GM18507 (cell line): ENCODE data around the gene GPRC5C.
A peak's percentile ranks its signal among the peaks of the same experiment; 100 is the strongest.

Source experiments
- DNase-seq: peaks from one replicate; pipeline ENCODE4 v3.0.0; 2011; ENCODE audit warnings: low read depth; ENCODE audit not compliant: insufficient read length; ENCODE audit errors: extremely low spot score
- FAIRE-seq: peaks from 2 replicates; lab custom pipeline; 2011; peaks lifted over from hg19 to GRCh38; lab: Jason Lieb, UNC

Gene GPRC5C

GRCh38 chr17:74430385-74430705 lies 1.5 kb upstream of the GPRC5C start:
- FAIRE-seq (no peak), DNase-seq (no peak)

DNA sequence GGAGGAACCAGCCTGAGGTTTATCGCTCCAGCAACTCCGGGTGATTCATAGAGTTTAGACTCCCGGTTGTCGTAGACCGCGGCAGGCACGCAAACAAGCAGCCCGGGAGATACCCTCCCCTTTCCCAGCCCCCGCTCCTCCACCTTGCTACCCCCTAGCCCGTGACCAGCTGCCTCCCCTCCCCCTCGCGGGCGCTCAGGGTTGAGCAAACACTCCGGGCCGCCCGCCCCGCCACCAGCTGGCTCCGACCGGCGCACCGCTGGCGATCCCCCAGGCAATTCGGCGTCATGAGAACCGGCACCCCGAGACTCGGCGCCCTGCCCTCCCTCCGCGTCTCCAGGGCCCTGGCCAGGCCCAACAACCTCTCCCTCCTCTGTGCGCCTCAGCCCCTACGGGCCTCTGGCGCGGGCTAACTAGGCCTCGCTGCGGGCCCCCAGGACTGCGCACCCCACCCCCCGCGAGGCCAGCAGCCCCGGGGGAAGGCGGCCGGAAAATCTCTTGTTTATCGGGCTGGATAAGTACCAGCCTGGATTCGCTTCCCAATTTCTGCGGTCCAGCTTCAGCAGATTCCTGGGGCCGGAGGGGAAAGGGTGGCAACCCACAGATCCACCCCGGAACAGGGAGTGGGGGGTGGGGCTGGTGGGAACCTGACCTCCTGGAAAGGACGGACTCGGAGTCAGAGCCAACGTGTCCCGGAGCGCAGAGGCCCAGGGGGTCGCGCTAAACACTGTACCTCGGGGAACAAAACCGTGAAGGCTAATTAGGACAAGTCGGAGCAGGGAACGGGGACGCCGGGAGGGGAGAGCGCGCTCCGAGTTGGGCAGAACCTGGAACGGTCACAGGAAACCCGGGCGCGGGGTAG lies 951 bp upstream of the GPRC5C start:
- FAIRE-seq (peak; percentile 59), DNase-seq (no peak)

DNA sequence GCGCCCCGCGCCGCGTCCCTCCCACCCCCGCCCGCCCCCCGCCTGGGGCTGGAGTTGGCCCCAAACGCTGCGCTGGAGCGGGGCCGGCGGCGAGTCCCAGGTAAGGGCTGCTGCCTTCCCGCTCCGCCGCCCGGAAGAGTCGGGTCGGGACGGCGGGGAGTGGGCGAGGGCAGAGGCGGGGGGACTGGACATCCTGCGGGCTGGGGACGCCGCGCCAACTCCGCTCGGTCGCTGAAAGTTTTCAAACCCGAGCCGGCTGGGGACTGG lies 469 bp downstream of the GPRC5C start:
- DNase-seq (no peak), FAIRE-seq (no peak)

DNA sequence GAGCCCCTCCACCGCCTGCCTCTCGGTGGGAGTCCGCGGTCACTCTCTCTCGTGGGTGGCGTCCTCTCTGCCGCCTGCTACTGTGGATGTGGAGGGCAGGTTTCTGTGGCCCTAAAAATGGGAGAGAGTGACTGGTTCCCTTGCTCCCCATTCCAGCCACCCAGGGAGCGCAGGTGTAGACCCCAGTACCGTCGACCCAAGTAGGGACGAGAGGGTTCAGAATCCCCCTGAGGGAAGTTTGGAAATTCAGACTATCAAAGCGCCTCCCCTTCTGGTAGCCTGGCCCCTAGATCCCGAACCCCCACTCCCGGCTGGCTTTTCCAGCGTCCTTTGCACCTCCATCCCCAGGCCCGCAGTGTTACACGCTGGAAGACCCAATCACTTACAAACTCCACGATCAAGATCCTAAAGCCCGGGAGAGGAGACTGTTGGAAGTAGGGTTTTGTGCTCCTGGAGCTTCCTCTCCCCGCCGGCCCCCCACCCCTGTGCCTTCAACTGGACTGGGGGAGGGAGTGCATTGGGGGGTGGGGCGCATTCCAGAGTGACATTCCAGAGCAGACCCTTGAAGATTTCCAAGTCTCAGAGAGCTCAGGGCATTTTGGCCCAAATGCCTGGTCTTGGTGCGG lies 991 bp downstream of the GPRC5C start:
- FAIRE-seq: no peak
- DNase-seq: no peak

DNA sequence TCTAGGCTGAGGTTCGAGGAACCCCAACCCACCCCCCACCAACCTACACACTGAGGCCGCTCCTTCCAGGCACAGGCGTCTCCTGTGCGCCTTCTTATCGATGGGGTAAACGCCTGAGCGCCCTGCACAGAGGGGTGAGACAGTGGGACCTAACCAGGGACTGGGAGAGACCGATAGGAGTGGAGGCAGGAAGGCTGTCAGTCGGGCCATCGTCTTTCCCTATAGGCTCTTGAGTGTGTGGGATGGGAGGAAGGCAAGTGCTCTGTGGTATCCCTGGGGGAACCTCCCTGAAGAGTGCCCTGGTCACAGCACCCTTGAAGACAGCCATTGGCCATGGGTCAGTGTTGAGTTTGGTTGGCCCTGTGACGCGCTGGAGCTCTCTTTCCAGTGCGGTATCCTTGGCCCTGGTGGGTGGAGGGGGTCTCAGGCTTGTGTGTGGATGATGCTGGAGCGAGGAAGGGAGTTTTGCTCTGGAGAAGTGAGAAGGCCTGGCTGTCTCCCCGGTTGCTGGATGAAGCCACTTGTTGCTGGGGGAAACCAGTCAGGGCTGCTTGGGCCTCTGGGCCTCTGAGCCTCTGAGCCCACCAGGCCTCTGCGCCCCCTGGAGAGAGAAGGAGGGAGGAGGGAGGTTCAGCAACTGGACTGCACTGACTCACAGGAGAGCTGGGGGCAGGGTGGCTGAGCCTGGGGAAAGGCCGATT lies 1.7 kb downstream of the GPRC5C start:
- DNase-seq (no peak), FAIRE-seq (no peak)

- no peak for FAIRE-seq
- no peak for DNase-seq
These were observed 4.0 kb downstream of the GPRC5C start for GRCh38 chr17:74435775-74436359.

DNA sequence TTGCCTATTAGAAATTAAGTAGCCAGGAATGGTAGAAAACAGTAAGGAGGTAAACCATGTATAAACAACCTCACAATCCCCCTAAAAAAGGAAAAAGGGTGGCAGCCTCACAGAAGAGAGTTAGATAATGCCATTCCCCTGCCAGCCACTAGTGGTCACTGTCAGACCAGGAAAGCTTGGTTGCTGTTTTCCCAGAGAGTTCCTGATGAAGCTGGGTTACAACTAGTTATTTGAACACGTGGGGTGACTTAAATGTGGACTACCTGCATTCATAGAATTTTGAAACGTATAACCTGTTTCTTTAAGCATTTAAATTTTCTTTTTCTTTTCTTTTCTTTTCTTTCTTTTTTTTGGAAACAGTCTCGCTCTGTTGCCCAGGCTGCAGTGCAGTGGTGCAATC lies 5.8 kb downstream of the GPRC5C start:
- DNase-seq (no peak), FAIRE-seq (no peak)

DNA sequence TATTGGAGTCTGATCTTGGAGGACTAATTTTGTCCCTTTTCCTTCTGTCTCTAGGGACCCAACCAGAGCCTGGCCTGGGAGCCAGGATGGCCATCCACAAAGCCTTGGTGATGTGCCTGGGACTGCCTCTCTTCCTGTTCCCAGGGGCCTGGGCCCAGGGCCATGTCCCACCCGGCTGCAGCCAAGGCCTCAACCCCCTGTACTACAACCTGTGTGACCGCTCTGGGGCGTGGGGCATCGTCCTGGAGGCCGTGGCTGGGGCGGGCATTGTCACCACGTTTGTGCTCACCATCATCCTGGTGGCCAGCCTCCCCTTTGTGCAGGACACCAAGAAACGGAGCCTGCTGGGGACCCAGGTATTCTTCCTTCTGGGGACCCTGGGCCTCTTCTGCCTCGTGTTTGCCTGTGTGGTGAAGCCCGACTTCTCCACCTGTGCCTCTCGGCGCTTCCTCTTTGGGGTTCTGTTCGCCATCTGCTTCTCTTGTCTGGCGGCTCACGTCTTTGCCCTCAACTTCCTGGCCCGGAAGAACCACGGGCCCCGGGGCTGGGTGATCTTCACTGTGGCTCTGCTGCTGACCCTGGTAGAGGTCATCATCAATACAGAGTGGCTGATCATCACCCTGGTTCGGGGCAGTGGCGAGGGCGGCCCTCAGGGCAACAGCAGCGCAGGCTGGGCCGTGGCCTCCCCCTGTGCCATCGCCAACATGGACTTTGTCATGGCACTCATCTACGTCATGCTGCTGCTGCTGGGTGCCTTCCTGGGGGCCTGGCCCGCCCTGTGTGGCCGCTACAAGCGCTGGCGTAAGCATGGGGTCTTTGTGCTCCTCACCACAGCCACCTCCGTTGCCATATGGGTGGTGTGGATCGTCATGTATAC lies 8.0 kb downstream of the GPRC5C start:
- no peak for FAIRE-seq
- no peak for DNase-seq

- DNase-seq (no peak), FAIRE-seq (no peak)
These were observed 9.6 kb downstream of the GPRC5C start for GRCh38 chr17:74441537-74441936.

DNA sequence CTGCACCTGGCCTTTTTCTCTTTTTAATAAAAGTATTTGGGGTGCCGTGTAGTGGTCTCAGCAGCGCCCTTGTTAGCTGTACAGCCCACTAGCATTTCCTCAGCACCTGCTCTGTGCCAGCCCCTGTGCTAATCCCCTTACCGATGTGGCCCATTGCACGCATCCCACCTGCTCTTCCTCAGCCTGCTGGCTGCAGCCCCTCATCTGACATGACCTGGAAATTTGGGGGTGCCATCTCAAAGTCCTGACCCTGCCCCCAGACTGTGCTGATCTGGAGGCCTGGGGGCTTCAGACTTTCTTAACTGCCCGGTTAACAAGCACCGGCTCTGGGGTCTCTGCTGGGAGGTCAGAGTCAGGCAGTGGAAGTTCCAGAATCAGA lies 10.4 kb downstream of the GPRC5C start:
- FAIRE-seq (no peak), DNase-seq (no peak)

DNA sequence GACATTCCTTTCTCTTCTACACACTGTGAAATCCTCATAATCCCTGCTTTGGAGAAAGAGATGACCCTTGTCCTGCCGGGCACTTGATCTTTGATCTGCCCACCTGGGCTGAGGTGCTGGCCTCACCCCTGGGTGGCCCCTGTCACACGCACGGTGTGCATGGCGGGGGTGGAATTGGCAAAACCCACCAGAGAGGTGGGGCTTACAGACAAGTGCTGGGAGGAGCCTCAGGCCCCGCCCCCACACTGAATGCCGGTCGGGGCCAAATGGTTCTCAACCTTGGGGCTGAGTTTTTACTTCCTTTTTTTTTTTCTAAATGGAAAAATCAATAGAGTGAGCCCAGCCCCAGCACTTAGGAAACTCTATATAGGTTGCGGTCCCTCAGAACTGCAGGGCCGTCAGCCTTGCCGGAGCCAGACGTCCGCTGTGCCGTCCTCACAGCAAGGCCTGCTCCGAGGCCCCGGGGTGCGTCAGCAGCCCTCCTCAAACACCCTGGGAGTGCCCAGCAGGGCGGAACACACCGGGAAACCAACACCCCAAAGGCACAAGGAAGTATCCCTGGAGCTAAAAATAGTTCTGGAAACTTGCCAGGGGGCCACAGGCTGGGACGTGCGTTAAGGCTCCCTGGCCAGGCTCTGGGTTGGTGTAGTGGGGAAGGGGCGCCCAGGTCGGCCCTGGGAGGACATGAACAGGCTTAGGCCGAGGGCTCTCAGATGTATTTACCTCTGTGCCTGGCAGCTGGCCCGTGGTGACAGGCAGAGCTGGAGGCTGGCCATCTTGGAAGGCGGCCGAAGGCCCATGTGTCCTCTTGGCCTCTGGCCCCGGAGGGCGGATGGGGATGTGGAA lies 11.0 kb downstream of the GPRC5C start:
- DNase-seq (no peak), FAIRE-seq (peak; percentile 68)

DNA sequence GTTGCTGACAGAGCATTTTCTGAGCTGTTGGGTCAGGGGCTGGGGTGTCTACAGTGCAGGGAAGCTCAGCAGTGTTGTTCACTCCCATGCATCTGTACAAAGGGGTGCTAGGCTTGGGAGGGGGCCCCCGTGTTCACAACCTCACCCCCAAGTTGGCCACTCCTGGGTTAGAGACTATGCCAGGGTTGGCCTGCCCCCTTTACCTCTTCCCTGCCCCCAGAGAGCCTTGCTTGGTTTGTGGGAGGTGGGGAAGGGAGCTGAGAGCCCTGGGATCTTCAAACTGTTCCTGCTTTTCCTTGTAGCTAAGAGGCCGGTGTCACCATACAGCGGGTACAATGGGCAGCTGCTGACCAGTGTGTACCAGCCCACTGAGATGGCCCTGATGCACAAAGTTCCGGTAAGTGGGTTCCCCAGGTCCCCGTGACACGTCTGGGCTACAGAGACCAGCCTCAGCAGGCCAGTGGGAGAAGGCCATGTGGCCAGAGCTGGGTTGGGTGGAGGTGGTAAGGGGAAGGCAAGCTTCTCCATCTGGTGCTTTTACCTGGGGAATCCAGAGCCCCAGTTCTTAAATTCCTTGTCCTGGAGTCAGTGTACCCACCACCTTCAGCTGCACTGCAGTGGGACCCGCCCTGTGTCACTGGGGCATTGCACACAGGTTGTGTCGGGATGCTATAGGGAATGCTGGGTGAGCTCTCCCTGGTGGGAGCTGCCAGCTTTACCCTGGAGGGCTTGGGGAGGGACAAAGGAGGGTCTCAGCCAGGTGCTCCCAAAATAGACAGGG lies 11.8 kb downstream of the GPRC5C start:
- FAIRE-seq: no peak
- DNase-seq: no peak

- DNase-seq (no peak), FAIRE-seq (no peak)
These were observed 12.5 kb downstream of the GPRC5C start for GRCh38 chr17:74444406-74444805.

GRCh38 chr17:74445158-74445557 lies 13.3 kb downstream of the GPRC5C start:
- no peak for FAIRE-seq
- DNase-seq: no peak

GRCh38 chr17:74446551-74447500 lies 14.9 kb downstream of the GPRC5C start:
- no peak for DNase-seq
- no peak for FAIRE-seq

- DNase-seq: no peak
- no peak for FAIRE-seq
These were observed 15.8 kb downstream of the GPRC5C start for GRCh38 chr17:74447628-74448159.

GRCh38 chr17:74448756-74449155 lies 16.9 kb downstream of the GPRC5C start:
- no peak for DNase-seq
- FAIRE-seq: no peak
